GM10266 (cell line): Measurements from ENCODE around the gene PTPRE.

Experiments
- DNase-seq: peaks from one replicate; pipeline ENCODE4 v3.0.0; 2012; ENCODE audit errors: extremely low spot score
- CTCF ChIP-seq: IDR thresholded peaks from 2 replicates; pipeline ENCODE4 v1.5.1; 2012; ENCODE audit warnings: mild to moderate bottlenecking, low read depth; ENCODE audit not compliant: control insufficient read depth, insufficient read depth; ENCODE audit errors: missing control alignments

PTPRE gene

GRCh38 chr10:127904311-127905000, 2.4 kb upstream of the PTPRE start:
- DNase-seq: no peak
- TF ChIP-seq CTCF: no peak

- DNase-seq: no peak
These were observed 1.7 kb upstream of the PTPRE start for GRCh38 chr10:127905001-127905847.

GRCh38 chr10:127905848-127906261, 1.0 kb upstream of the PTPRE start:
- no peak for DNase-seq
- TF ChIP-seq CTCF: no peak

More at GRCh38 chr10:127905001-127905847, 1.7 kb upstream of the PTPRE start:
- no peak for TF ChIP-seq CTCF

- DNase-seq: no peak
- no peak for TF ChIP-seq CTCF
These were observed 655 bp downstream of the PTPRE start for GRCh38 chr10:127907411-127908105.

- no peak for DNase-seq
- TF ChIP-seq CTCF: no peak
These were observed 1.4 kb downstream of the PTPRE start for GRCh38 chr10:127908106-127908958.

GRCh38 chr10:127908959-127909267, 2.0 kb downstream of the PTPRE start:
- TF ChIP-seq CTCF: no peak
- DNase-seq: no peak
